Tibial artery (tissue), 4 donors: ENCODE data around the gene MSRB3.

Source experiments
- DNase-seq, 2 donors: peaks; one replicate each; pipeline ENCODE4 v3.0.0-alpha.2; 2019
- H3K27ac ChIP-seq, 2 donors: fragments of 200-600 bp; sonication (generic) in 1 of 2; 1 replicate in 1 of 2; 2 replicates in 1 of 2; pipeline ENCODE4 v1.5.1; 2018 to 2019; ENCODE audit warnings: mild to moderate bottlenecking in 1 of 2
- H3K27me3 ChIP-seq, 2 donors: fragments of 200-600 bp; sonication (generic) in 1 of 2; one replicate each; pipeline versions ENCODE4 v1.5.1 to v1.6.0; 2016 to 2019
- H3K36me3 ChIP-seq, 3 donors: fragments of 200-600 bp; sonication (generic) in 2 of 3; one replicate each; pipeline ENCODE4 v1.5.1; 2016 to 2019; ENCODE audit warnings: mild to moderate bottlenecking in 2 of 3
- H3K4me1 ChIP-seq, 4 donors: fragments of 200-600 bp; sonication (generic) in 2 of 4; 1 replicate in 3 of 4; 2 replicates in 1 of 4; pipeline ENCODE4 v1.5.1; 2016 to 2019
- H3K4me3 ChIP-seq, 2 donors: fragments of 200-600 bp; sonication (generic) in 1 of 2; 1 replicate in 1 of 2; 2 replicates in 1 of 2; pipeline ENCODE4 v1.5.1; 2018 to 2019; ENCODE audit warnings: mild to moderate bottlenecking in 2 of 2
- H3K9me3 ChIP-seq, 3 donors: fragments of 200-600 bp; sonication (generic) in 1 of 3; one replicate each; pipeline ENCODE4 v1.5.1; 2016 to 2019
- CTCF ChIP-seq, 2 experiments: fragments of 200-600 bp in 1 of 2; fragments of 450-650 bp in 1 of 2; IDR thresholded peaks; one replicate each; pipeline ENCODE4 v1.5.1; 2017 to 2019; ENCODE audit warnings: antibody characterized with exemption in 2 of 2, mild to moderate bottlenecking in 1 of 2, moderate library complexity in 1 of 2
- intact Hi-C: fragments of 100-400 bp; cut with DNase I; formaldehyde crosslinking; loops from one replicate; pipeline ENCODE4 v1.15.0; 2023; ENCODE audit warnings: low total_unique reads

The MSRB3 gene

GRCh38 chr12:65434737-65435136, 156.3 kb downstream of the MSRB3 start:
- TF ChIP-seq CTCF (IDR thresholded peaks at IDR 0.05), result no peak
- H3K9me3 ChIP-seq, result no peaks in the 10 kb centered on the region
- H3K36me3 ChIP-seq, result peaks cover 0 to 7% (median 0%) of the 10 kb centered on the region in 3 donors
- DNase-seq, result no peak
- no peak overlapping the region for H3K27ac ChIP-seq
- peaks cover 0 to 27% (median 2%) of the 10 kb centered on the region in 4 donors for H3K4me1 ChIP-seq
- no peaks in the 10 kb centered on the region for H3K27me3 ChIP-seq
- intact Hi-C loops, result no loop called here
- H3K4me3 ChIP-seq, result no peak overlapping the region

- no peak for DNase-seq
Observed at GRCh38 chr12:65443038-65443437, 164.6 kb downstream of the MSRB3 start.

GRCh38 chr12:65444996-65445395, 166.5 kb downstream of the MSRB3 start:
- no peak for DNase-seq
- intact Hi-C loops, result no loop called here
- Histone ChIP-seq H3K27ac (no peak overlapping the region), H3K9me3 (no peaks in the 10 kb centered on the region), H3K27me3 (no peaks in the 10 kb centered on the region), H3K4me3 (no peak overlapping the region), H3K4me1 (peaks cover 0 to 37% (median 0%) of the 10 kb centered on the region in 4 donors), H3K36me3 (no peaks in the 10 kb centered on the region)
- TF ChIP-seq CTCF (IDR thresholded peaks at IDR 0.05), result no peak

More at GRCh38 chr12:65443038-65443437, 164.6 kb downstream of the MSRB3 start:
- Histone ChIP-seq H3K4me3 (no peak overlapping the region), H3K36me3 (peaks cover 0 to 6% (median 0%) of the 10 kb centered on the region in 3 donors), H3K4me1 (peaks cover 0 to 29% (median 0%) of the 10 kb centered on the region in 4 donors), H3K27me3 (no peaks in the 10 kb centered on the region), H3K27ac (no peak overlapping the region), H3K9me3 (no peaks in the 10 kb centered on the region)
- intact Hi-C loops, result no loop called here
- TF ChIP-seq CTCF (IDR thresholded peaks at IDR 0.05), result no peak

- Histone ChIP-seq H3K27me3 (no peaks in the 10 kb centered on the region), H3K36me3 (no peaks in the 10 kb centered on the region), H3K4me1 (peaks cover 0 to 50% (median 3%) of the 10 kb centered on the region in 4 donors), H3K9me3 (no peaks in the 10 kb centered on the region), H3K27ac (no peak overlapping the region), H3K4me3 (no peak overlapping the region)
- no peak for DNase-seq
- intact Hi-C loops, result no loop called here
- TF ChIP-seq CTCF (IDR thresholded peaks at IDR 0.05), result no peak
Observed at GRCh38 chr12:65446901-65447300, 168.4 kb downstream of the MSRB3 start.

- no peak for TF ChIP-seq CTCF (IDR thresholded peaks at IDR 0.05)
- intact Hi-C loops, result no loop called here
- no peak for DNase-seq
- Histone ChIP-seq H3K9me3 (no peaks in the 10 kb centered on the region), H3K4me3 (no peak overlapping the region), H3K27me3 (no peaks in the 10 kb centered on the region), H3K27ac (no peak overlapping the region), H3K36me3 (peaks cover 6 to 9% (median 9%) of the 10 kb centered on the region in 3 donors), H3K4me1 (peaks cover 0 to 35% (median 3%) of the 10 kb centered on the region in 4 donors)
Observed at GRCh38 chr12:65449400-65449799, 170.9 kb downstream of the MSRB3 start.

- Histone ChIP-seq H3K27ac (no peak overlapping the region), H3K27me3 (no peaks in the 10 kb centered on the region), H3K4me3 (no peak overlapping the region), H3K4me1 (peaks cover 0 to 35% (median 3%) of the 10 kb centered on the region in 4 donors), H3K9me3 (no peaks in the 10 kb centered on the region), H3K36me3 (peaks cover 6 to 13% (median 11%) of the 10 kb centered on the region in 3 donors)
- intact Hi-C loops, result no loop called here
- no peak for DNase-seq
- no peak for TF ChIP-seq CTCF (IDR thresholded peaks at IDR 0.05)
Observed at GRCh38 chr12:65450625-65451024, 172.1 kb downstream of the MSRB3 start.
